GM19452 (cell line): ENCODE measurements around the gene DSCAML1.
"Not testable (repeated sequence)": the region's sequence is repeated elsewhere in the genome, so short reads cannot be mapped to it uniquely, and the experiment has no call there.

ENCODE experiments used
- ATAC-seq: cut with Tn5 transposase; IDR thresholded peaks from one replicate; pipeline ENCODE4 v1.9.1; 2021; ENCODE audit not compliant: unreplicated experiment

DSCAML1 gene

GRCh38 chr11:117398618-117399017, 398.4 kb downstream of the DSCAML1 start:
- ATAC-seq, result not testable (repeated sequence)

GRCh38 chr11:117396970-117397369, 400.0 kb downstream of the DSCAML1 start:
- no peak for ATAC-seq

GRCh38 chr11:117395476-117395875, 401.5 kb downstream of the DSCAML1 start:
- ATAC-seq, result no peak

- no peak for ATAC-seq
These were observed 402.6 kb downstream of the DSCAML1 start for GRCh38 chr11:117394221-117394925.

- no peak for ATAC-seq
These were observed 404.0 kb downstream of the DSCAML1 start for GRCh38 chr11:117392979-117393378.

- no peak for ATAC-seq
These were observed 404.9 kb downstream of the DSCAML1 start for GRCh38 chr11:117392001-117392690.

GRCh38 chr11:117391181-117391580, 405.8 kb downstream of the DSCAML1 start:
- ATAC-seq, result no peak

GRCh38 chr11:117390743-117391142, 406.3 kb downstream of the DSCAML1 start:
- no peak for ATAC-seq

- no peak for ATAC-seq
These were observed 408.8 kb downstream of the DSCAML1 start for GRCh38 chr11:117387992-117388755.

GRCh38 chr11:117385906-117386305, 411.1 kb downstream of the DSCAML1 start:
- ATAC-seq, result no peak

GRCh38 chr11:117385471-117385870, 411.5 kb downstream of the DSCAML1 start:
- ATAC-seq, result no peak

- no peak for ATAC-seq
These were observed 413.0 kb downstream of the DSCAML1 start for GRCh38 chr11:117384045-117384444.

GRCh38 chr11:117382746-117383145, 414.3 kb downstream of the DSCAML1 start:
- ATAC-seq, result no peak

GRCh38 chr11:117381481-117382387, 415.3 kb downstream of the DSCAML1 start:
- no peak for ATAC-seq

GRCh38 chr11:117380676-117381075, 416.3 kb downstream of the DSCAML1 start:
- no peak for ATAC-seq

GRCh38 chr11:117378976-117379865, 417.8 kb downstream of the DSCAML1 start:
- no peak for ATAC-seq
